ENCODE results near the gene BCKDK.

BCKDK gene

GRCh38 chr16:31080035-31080629, 28.1 kb upstream of the BCKDK start:
- no peak for DNase-seq (ENCODE audit: low read depth in 2 of 2)

GRCh38 chr16:31080756-31081419, 27.3 kb upstream of the BCKDK start:
- DNase-seq (ENCODE audit: low read depth in 2 of 2), result no peak

DNA sequence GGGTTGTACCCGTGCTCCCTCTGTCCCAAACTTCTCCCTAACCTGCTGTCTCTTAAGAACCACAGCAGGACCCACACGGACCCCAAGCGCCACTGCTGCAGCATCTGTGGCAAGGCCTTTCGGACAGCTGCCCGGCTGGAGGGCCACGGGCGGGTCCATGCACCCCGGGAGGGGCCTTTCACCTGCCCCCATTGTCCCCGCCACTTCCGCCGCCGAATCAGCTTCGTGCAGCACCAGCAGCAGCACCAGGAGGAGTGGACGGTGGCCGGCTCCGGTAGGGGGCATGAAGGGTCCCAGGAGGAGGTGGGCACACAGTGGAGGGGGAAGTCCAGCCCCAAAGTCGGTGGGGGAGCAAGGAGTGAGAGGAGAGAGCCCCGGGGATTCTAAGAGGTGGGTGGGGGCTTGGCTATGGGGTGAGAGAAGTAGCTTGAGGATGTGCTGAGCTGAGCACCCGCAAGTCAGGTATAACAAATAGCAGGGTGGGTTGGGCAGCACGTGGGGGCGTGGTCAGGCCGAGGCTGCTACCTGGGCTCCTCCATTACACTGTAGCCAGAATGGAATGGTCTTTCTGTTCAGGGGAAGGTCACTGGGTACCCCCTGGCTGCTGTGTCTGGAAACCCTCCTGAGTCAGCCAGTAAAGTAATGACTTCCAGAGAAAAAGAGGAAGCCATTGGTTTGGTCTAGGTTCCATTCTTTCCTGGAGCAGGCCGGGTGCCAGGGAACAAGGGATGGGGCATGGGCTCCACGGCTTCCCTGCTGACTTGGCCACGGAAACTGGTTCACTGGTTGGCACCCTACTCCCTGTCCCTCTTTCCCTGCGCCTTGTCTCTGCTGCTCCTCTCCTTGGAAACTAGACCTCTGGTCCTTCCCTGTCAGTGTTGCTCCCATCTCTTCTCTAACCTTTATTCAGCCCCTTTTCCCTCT, 26.5 kb upstream of the BCKDK start:
- no peak for DNase-seq (ENCODE audit: low read depth in 2 of 2)

GRCh38 chr16:31082368-31083045, 25.7 kb upstream of the BCKDK start:
- no peak for DNase-seq (ENCODE audit: low read depth in 2 of 2)

DNA sequence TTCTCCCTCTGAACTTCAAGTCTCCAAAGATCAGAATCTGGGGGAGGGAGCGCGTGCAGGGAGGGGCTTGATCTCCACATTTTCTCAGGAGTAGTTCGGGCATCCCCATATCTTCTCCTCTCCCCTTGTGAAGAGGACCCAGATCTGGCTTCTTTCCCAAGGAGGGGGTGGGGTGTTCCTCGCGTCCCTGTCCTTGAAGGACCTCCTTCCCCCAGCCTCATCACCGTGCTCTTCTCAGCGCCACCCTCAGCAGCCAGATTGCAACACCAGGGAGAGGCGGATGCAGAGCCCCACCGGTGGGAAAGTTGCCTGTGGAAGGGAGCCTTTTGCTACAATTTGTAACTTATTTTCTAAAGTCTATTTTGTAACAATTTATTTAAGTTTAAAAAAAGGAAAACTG, 25.1 kb upstream of the BCKDK start:
- DNase-seq (ENCODE audit: low read depth in 2 of 2), result no peak

GRCh38 chr16:31083556-31083955, 24.6 kb upstream of the BCKDK start:
- no peak for DNase-seq (ENCODE audit: low read depth in 2 of 2)

GRCh38 chr16:31083981-31084380, 24.2 kb upstream of the BCKDK start:
- DNase-seq (ENCODE audit: low read depth in 2 of 2), result no peak

- no peak for DNase-seq (ENCODE audit: low read depth in 2 of 2)
These were observed 23.4 kb upstream of the BCKDK start for GRCh38 chr16:31084584-31085302.

DNA sequence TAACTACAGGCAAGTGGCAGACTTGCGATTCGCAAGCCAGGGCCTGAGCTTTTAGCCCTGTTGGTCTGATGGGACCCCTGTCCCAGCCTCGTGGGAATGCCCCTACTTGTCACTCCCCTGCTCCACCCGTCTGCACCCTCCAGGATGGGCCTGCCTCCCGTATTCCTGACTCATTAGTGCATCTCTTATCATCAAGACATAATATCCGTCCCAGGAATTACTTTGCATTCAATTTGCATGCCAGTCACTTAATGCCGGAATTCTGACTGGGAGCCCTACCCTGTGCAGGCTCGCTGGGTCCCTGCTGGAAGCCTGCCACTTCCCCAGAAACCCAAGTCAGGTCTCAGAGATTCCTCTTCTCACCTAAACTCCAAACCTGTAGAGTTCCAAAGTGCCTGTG, 22.8 kb upstream of the BCKDK start:
- DNase-seq (ENCODE audit: low read depth in 2 of 2), result no peak

GRCh38 chr16:31085873-31086628, 22.1 kb upstream of the BCKDK start:
- no peak for DNase-seq (ENCODE audit: low read depth in 2 of 2)

- DNase-seq (ENCODE audit: low read depth in 2 of 2), result no peak
These were observed 21.6 kb upstream of the BCKDK start for GRCh38 chr16:31086629-31086906.

DNA sequence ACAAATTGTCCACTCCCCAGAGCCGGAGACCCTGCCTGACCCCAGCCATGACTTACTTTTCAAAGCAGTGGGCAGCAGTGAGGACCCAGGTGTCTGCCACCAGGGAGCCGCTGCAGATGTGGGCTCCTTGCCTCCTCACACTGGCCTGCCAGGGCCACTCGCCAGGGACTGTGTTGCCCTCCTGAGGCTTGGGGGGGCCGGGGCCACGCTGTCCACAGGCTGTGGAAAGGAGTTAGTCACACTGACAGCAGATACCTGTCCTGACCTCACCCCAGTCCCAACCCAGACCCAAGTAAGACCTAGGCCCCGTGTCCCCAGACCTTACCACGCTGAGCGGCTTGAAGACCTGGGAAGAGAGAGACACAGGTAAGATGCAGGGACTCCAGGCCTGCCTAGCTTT, 20.7 kb upstream of the BCKDK start:
- no peak for DNase-seq (ENCODE audit: low read depth in 2 of 2)

DNA sequence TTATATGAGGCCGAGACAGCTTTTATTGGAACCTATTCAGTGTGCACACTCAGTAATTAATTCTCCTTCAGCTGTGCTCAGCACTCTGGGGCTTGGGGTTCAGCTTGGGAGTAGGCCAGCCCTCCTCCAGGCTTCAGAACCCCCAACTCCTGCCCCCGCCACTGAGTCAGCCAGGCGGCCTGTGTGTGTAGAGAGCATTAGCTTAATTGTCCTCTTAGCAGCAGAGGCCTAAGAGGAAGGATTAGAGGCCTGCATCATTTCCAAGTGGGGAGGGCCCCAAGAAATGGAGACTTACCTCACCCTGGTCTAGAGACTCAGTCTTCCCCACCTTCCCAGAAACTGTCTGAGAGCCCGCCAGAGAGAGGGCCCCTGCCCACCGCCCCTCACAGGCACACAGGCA, 20.2 kb upstream of the BCKDK start:
- DNase-seq (ENCODE audit: low read depth in 2 of 2), result no peak

DNA sequence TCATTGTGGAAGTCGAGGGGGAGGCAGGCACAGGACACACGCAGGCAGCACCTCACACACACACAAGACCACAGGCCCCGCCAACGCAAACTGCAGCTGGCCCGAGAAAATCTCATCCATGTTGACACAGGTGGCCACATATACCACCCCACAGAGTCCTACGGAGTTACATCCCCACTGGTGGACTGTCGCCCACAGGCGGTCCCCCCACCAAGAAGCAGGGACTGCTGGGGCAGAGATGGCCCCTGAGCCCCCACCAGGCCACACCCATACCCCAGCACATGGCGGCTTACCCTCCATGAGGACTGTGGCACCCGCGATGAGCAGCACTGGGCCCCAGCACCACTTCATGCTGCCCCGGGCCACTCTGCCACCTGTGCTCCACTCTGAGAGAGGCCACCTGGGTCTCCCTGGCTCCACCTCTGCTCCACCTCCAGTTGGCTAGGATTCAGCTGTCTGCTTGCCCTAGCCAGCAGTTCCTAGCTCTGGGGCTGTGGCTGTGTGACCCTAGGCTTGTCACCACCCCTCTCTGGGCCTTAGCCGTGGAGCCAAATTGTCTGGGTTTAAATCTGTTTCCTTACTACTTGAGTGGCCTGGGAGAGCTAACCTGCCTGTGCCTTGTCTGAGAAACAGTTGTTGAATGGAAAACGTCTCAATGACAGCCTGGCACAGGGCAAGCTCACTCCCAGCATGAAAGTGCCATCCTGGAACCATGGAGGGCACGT, 19.6 kb upstream of the BCKDK start, which contains the start of gene PRSS53:
Gene PRSS53, minus strand, starts transcription at position 485 of the 725 bp plus-strand sequence. Its CDS starts 134 bp downstream, at position 351.
- no peak for DNase-seq (ENCODE audit: low read depth in 2 of 2)

DNA sequence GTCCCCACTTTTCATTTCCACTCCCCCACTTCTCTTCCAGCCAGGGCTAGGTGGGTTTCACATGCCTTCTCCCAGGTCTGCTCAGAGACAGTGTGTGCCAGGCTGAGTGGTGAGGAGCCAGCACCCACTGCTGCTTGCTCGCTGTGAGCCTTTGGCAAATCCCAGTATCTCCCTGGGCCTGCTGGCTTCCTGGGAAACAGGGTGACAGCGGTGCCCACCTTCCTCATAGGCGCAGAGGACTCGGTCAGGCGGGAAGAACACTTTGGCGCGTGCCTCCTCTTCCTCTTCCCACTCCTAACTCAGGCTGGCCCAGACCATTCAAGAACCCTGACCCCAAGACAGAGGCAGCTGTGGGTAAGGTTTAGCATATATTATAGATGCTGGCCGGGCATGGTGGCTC, 19.0 kb upstream of the BCKDK start:
- DNase-seq (ENCODE audit: low read depth in 2 of 2), result no peak

DNA sequence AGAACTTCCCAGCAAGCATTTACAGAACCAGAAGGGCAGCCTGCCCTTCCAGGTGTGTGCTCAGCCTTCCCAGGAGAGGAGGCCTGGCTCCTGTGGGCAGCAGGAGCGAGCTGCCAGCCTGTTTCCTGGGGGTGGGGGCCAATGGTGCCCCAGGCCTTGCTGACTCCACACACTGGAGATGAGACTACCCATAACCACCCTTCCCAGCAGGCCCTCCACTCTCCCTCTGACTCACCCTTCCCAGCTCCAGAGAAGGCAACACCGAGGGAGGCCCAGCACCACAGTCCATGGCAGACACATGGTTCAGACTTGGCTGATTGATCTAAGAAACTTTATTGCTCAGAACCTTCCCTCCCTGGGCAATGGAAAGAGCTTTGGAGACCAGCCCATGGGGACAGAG, 17.6 kb upstream of the BCKDK start:
- no peak for DNase-seq (ENCODE audit: low read depth in 2 of 2)

DNA sequence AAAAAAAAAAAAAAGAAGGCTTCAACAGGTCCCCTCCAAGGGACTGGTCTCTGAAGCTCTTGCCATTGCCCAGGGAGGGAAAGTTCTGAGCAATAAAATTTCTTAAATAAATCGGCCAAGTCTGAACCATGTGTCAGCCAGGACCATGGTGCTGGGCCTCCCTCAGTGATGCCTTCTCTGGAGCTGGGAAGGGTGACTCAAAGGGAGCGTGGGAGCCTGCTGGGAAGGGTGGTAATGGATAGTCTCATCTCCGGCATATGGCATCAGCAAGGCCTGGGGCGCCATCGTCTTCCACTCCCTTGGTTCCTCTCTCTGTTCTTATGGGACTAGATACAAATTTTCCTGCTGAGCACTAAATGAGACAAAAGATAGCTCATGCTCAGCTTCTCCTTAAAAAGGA, 15.9 kb upstream of the BCKDK start:
- DNase-seq (ENCODE audit: low read depth in 2 of 2), result no peak

- DNase-seq (ENCODE audit: low read depth in 2 of 2), result no peak
These were observed 15.0 kb upstream of the BCKDK start for GRCh38 chr16:31093132-31093703.

DNA sequence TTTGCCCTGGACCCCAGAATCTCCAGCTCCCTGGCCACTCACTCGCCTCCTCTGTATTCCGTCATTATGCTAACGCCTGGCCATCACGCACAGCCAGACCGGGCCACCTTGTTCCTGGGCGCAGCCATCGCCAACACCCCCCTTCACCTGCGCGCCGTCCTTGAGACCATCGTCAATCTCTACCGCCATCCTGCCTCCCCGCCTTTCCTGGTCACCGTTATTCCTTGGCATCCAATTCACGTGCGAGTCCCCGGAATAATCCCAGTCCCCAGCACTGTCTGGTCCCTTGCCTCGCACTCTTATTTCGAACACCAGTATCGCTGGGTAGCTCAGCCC, 14.1 kb upstream of the BCKDK start:
- DNase-seq (ENCODE audit: low read depth in 2 of 2), result no peak

Measured in stimulated activated CD4-positive, alpha-beta T cell treated with anti-CD3 and anti-CD28 coated beads, Interleukin-4, amount 100 ng/mL, for 48 hours (primary cell).